IMR-90 (cell line): ENCODE data around the gene ZNRF4. TPM values are rescaled to one million over a fixed set of nuclear protein-coding genes. Genes with fewer than 3 reads are reported as not detected.
A peak's percentile ranks its signal among the peaks of the same experiment; 100 is the strongest.

Experiments used
- ATAC-seq: fragments of 200-7000 bp; cut with Tn5 transposase; 2 replicates; pipeline ENCODE4 v1.9.1; 2020; ENCODE audit warnings: low read depth, mild to moderate bottlenecking, moderate library complexity
- BruUV-seq: library from RNA; stranded (reverse); fragments of 400-500 nt; replicated peaks from 2 replicates; lab custom pipeline; 2021; lab: Mats Ljungman, UMichigan
- CTCF ChIA-PET: fragments of 300-600 bp; formaldehyde crosslinking; extraction: SDS; loops from one replicate; lab custom pipeline; 2021; ENCODE audit warnings: antibody characterized with exemption; lab: Yijun Ruan, JAX
- POLR2A ChIA-PET: fragments of 300-600 bp; sonication (Branson Sonifier 250); formaldehyde crosslinking; loops from one replicate; lab custom pipeline; 2022; ENCODE audit warnings: antibody characterized with exemption; ENCODE audit not compliant: unreplicated experiment; lab: Charles Lee
- DNase-seq: peaks from one replicate; pipeline ENCODE4 v3.0.0; 2013
- H2AFZ ChIP-seq: replicated peaks from 2 replicates; pipeline ENCODE3; 2013; ENCODE audit warnings: low read length, mild to moderate bottlenecking; ENCODE audit not compliant: poor library complexity
- H2AK5ac ChIP-seq: 2 replicates; pipeline ENCODE4 v1.6.1; 2013; ENCODE audit warnings: low read depth, low read length, inconsistent platforms
- H2AK9ac ChIP-seq: replicated peaks from 2 replicates; pipeline ENCODE3; 2013; ENCODE audit warnings: mild to moderate bottlenecking, low read depth, low read length, moderate library complexity; ENCODE audit not compliant: poor library complexity
- H2BK120ac ChIP-seq: 2 replicates; pipeline ENCODE4 v1.6.1; 2013; ENCODE audit warnings: low read depth, low read length, inconsistent platforms
- H2BK15ac ChIP-seq: 3 replicates; pipeline ENCODE4 v1.6.1; 2013; ENCODE audit warnings: low read depth, low read length, inconsistent platforms
- H2BK20ac ChIP-seq: 2 replicates; pipeline ENCODE4 v1.6.1; 2013; ENCODE audit warnings: low read depth, mild to moderate bottlenecking, inconsistent platforms, low read length, moderate library complexity
- H2BK5ac ChIP-seq: 2 replicates; pipeline ENCODE4 v1.6.1; 2013; ENCODE audit warnings: mild to moderate bottlenecking, low read depth, low read length, inconsistent platforms; ENCODE audit not compliant: poor library complexity, severe bottlenecking
- H3K14ac ChIP-seq: replicated peaks from 2 replicates; pipeline ENCODE4 v1.6.1; 2013; ENCODE audit warnings: low read depth, low read length, inconsistent platforms
- H3K18ac ChIP-seq: 2 replicates; pipeline ENCODE4 v1.6.1; 2013; ENCODE audit warnings: low read depth, low read length, control low read depth
- H3K23ac ChIP-seq: 2 replicates; pipeline ENCODE4 v1.6.1; 2013; ENCODE audit warnings: low read depth, low read length, inconsistent platforms
- H3K27ac ChIP-seq: 2 replicates; pipeline ENCODE4 v1.5.1; 2013; ENCODE audit warnings: mild to moderate bottlenecking, control low read depth, low read length; ENCODE audit not compliant: insufficient read depth
- H3K27me3 ChIP-seq: 2 replicates; pipeline ENCODE4 v1.6.1; 2013; ENCODE audit warnings: low read length; ENCODE audit not compliant: control insufficient read depth, insufficient read depth
- H3K36me3 ChIP-seq: 2 replicates; pipeline ENCODE4 v1.6.1; 2013; ENCODE audit warnings: low read length, mixed read lengths; ENCODE audit not compliant: control insufficient read depth, insufficient read depth
- H3K4ac ChIP-seq: 2 replicates; pipeline ENCODE4 v1.6.1; 2013; ENCODE audit warnings: low read depth, low read length, inconsistent platforms
- H3K4me1 ChIP-seq: 2 replicates; pipeline ENCODE4 v1.6.1; 2013; ENCODE audit warnings: low read length, mixed read lengths; ENCODE audit not compliant: control insufficient read depth, insufficient read depth
- H3K4me2 ChIP-seq: 2 replicates; pipeline ENCODE4 v1.6.1; 2013; ENCODE audit warnings: low read depth, mild to moderate bottlenecking, control low read depth, low read length, moderate library complexity
- H3K4me3 ChIP-seq: 2 replicates; pipeline ENCODE4 v1.5.1; 2013; ENCODE audit warnings: low read depth, mild to moderate bottlenecking, control low read depth, low read length, moderate library complexity; ENCODE audit not compliant: insufficient read depth
- H3K56ac ChIP-seq: 2 replicates; pipeline ENCODE4 v1.6.1; 2013; ENCODE audit warnings: low read length, inconsistent platforms; ENCODE audit not compliant: insufficient read depth; ENCODE audit errors: extremely low read depth
- H3K79me1 ChIP-seq, 2 experiments: 2 replicates each; pipeline ENCODE4 v1.6.1; 2013; ENCODE audit warnings: low read length in 2 of 2, inconsistent platforms in 1 of 2, low read depth in 1 of 2
- H3K9ac ChIP-seq: 2 replicates; pipeline ENCODE4 v1.6.1; 2013; ENCODE audit warnings: low read depth, low read length, control low read depth
- H3K9me1 ChIP-seq: 2 replicates; pipeline ENCODE4 v1.6.1; 2013; ENCODE audit warnings: low read length, inconsistent platforms; ENCODE audit not compliant: insufficient read depth
- H3K9me3 ChIP-seq: 2 replicates; pipeline ENCODE4 v1.6.1; 2013; ENCODE audit warnings: low read length; ENCODE audit not compliant: control insufficient read depth, insufficient read depth
- H4K20me1 ChIP-seq: 2 replicates; pipeline ENCODE4 v1.6.1; 2013; ENCODE audit warnings: low read length, inconsistent platforms; ENCODE audit not compliant: insufficient read depth
- H4K5ac ChIP-seq: 2 replicates; pipeline ENCODE4 v1.6.1; 2013; ENCODE audit warnings: mild to moderate bottlenecking, low read depth, low read length, control low read depth
- H4K8ac ChIP-seq, 2 experiments: 2 replicates each; pipeline ENCODE4 v1.6.1; 2013; ENCODE audit warnings: low read depth in 2 of 2, low read length in 2 of 2, control low read depth in 1 of 2, inconsistent platforms in 1 of 2
- H4K91ac ChIP-seq: 2 replicates; pipeline ENCODE4 v1.6.1; 2013; ENCODE audit warnings: low read depth, low read length, inconsistent platforms; ENCODE audit not compliant: insufficient read depth
- ELK1 ChIP-seq: fragments of 150-350 bp; IDR thresholded peaks from 2 replicates; pipeline ENCODE4 v1.6.1; 2016; ENCODE audit warnings: low read depth, mild to moderate bottlenecking, low read length, moderate library complexity, borderline replicate concordance
- POLR2A ChIP-seq: IDR thresholded peaks from 2 replicates; pipeline ENCODE4 v1.6.1; 2012; ENCODE audit warnings: mild to moderate bottlenecking, low read depth, low read length
- WGBS, 2 experiments: methylation state at CpG; one replicate each; pipeline versions ENCODE4 v1.1.5 to v1.1.7; 2013; ENCODE audit warnings: missing lambda C conversion rate in 2 of 2; ENCODE audit not compliant: insufficient read length in 1 of 2; ENCODE audit errors: extremely low coverage in 2 of 2; 5-methylcytosine and 5-hydroxymethylcytosine counted together
- dilution Hi-C: fragments of 300-500 bp; cut with HindIII; formaldehyde crosslinking; loops from one replicate; pipeline ENCODE4 v1.14.3; 2018; ENCODE audit warnings: low sequenced_read_pairs; ENCODE audit not compliant: unreplicated experiment
- in situ Hi-C: fragments of 300-500 bp; cut with MboI; formaldehyde crosslinking; loops from 3 replicates; pipeline ENCODE4 v1.14.3; 2019; ENCODE audit warnings: low sequenced_read_pairs, inconsistent platforms, mixed read lengths
- intact Hi-C: fragments of 100-400 bp; cut with micrococcal nuclease; formaldehyde crosslinking; loops from 2 replicates; pipeline ENCODE4 v1.10.0; 2022
- polyA plus RNA-seq, 3 experiments: library from polyadenylated mRNA; depleted of rRNA; stranded (reverse); fragments of >200 nt; gene quantifications; 2 replicates each; pipeline ENCODE4 v1.2.3, GENCODE V29; 2012; ENCODE audit warnings: low replicate concordance in 1 of 3
- total RNA-seq: library from RNA; depleted of rRNA; stranded (reverse); fragments of >200 nt; gene quantifications from 2 replicates; pipeline ENCODE4 v1.2.3, GENCODE V29; 2012

The ZNRF4 gene
- total and polyA plus RNA-seq, 2 of the 4 experiments (the other 2 are of a cell fraction) = not detected

DNA sequence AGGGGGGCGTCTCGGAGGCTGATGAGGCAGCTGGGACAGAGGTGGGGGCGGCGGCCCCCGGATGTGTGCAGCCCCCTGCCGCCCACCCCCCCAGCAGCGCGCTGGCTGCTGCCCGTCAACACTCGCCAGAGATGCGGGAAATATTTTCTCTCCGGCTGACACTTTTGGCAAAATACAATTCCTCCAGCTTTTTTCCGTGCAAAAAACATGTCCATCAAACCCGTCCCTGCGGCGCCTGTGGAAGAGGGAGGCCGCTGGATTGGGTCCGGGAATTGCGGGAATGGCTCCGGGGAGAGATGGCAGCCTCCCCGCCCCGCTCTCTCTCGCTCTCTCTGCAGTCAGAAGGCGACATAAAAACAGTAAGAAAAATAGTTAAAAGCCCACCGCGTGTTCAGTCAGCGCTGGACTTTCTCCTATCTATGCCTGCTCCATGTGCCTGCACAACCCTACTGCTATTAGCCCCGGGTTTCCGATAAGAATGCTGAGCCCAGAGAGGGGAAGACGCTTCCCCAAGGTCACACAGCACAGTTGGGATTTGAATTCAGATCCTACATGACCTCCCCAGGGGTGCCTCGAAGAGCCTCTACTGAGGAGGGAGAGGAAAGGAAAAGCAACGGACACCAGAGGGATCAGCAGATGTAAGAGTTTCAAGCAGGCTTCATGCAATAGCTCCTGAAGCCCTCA is 23.2 kb downstream of the ZNRF4 start:
- no peak overlapping the region for H2BK20ac ChIP-seq
- H4K91ac ChIP-seq = no peak overlapping the region
- H3K18ac ChIP-seq = no peak overlapping the region
- dilution Hi-C loops (no loop called here), intact Hi-C loops (no loop called here), in situ Hi-C loops (no loop called here)
- no peak overlapping the region for H2BK15ac ChIP-seq
- no peak overlapping the region for H3K14ac ChIP-seq
- 29% methylated on average over 6 of the region's 32 CpGs; no CpG with 5 or more reads in 1 of the 2 experiments for WGBS, 2 experiments
- DNase-seq (no peak), ATAC-seq (no peak)
- H3K23ac ChIP-seq = no peak overlapping the region
- H2AK5ac ChIP-seq = no peak overlapping the region
- H4K20me1 ChIP-seq = peaks cover 4% of the 10 kb centered on the region; the same call in 1 of the 2 replicates
- H3K4me2 ChIP-seq = no peak overlapping the region
- H3K4ac ChIP-seq = no peak overlapping the region
- no peak overlapping the region for H4K5ac ChIP-seq
- no peaks in the 10 kb centered on the region for H3K9me1 ChIP-seq
- TF ChIP-seq POLR2A (no peak), ELK1 (no peak)
- H3K56ac ChIP-seq = no peak overlapping the region
- no peak overlapping the region for H2BK5ac ChIP-seq
- H2AK9ac ChIP-seq = no peak overlapping the region
- no peaks in the 10 kb centered on the region for H3K4me1 ChIP-seq
- peaks cover 33% of the 10 kb centered on the region for H3K27me3 ChIP-seq
- H3K36me3 ChIP-seq = no peaks in the 10 kb centered on the region
- no peaks in the 10 kb centered on the region for H3K79me1 ChIP-seq
- no peak overlapping the region for H3K9ac ChIP-seq
- BruUV-seq = no TSS peak
- ChIA-PET CTCF (no interaction called here), POLR2A (no interaction called here)
- H3K27ac ChIP-seq = no peak overlapping the region
- no peak overlapping the region for H3K4me3 ChIP-seq
- H2AFZ ChIP-seq = peak overlapping the region; percentile 51
- no peak overlapping the region for H2BK120ac ChIP-seq
- H3K9me3 ChIP-seq = peaks cover 13% of the 10 kb centered on the region
- H4K8ac ChIP-seq = no peak overlapping the region
